Right atrium auricular region (tissue), 2 donors: Measurements from ENCODE around the gene CBLN3. TPM values are rescaled to one million over a fixed set of nuclear protein-coding genes. Genes with fewer than 3 reads are reported as not detected.

Source experiments
- DNase-seq: peaks from one replicate; pipeline ENCODE4 v3.0.0-alpha.2; 2019; ENCODE audit warnings: low spot score
- H3K27ac ChIP-seq, 2 donors: fragments of 200-600 bp; sonication (generic); 1 replicate in 1 of 2; 2 replicates in 1 of 2; pipeline ENCODE4 v1.5.1; 2016 to 2019
- H3K27me3 ChIP-seq, 2 donors: fragments of 200-600 bp; sonication (generic); one replicate each; pipeline versions ENCODE4 v1.5.1 to v1.6.0; 2017 to 2019
- H3K36me3 ChIP-seq: fragments of 200-600 bp; sonication (generic); one replicate; pipeline ENCODE4 v1.5.1; 2016
- H3K4me1 ChIP-seq, 2 donors: fragments of 200-600 bp; sonication (generic); one replicate each; pipeline versions ENCODE4 v1.5.1 to v1.6.0; 2017 to 2019
- H3K4me3 ChIP-seq, 2 donors: fragments of 200-600 bp; sonication (generic); 1 replicate in 1 of 2; 2 replicates in 1 of 2; pipeline ENCODE4 v1.5.1; 2017 to 2019; ENCODE audit warnings: mild to moderate bottlenecking in 1 of 2, moderate library complexity in 1 of 2
- H3K9me3 ChIP-seq, 2 donors: fragments of 200-600 bp; sonication (generic); one replicate each; pipeline ENCODE4 v1.5.1; 2019
- total RNA-seq, 2 donors: library from RNA; depleted of rRNA; stranded (reverse); fragments of >200 nt; gene quantifications; one replicate each; pipeline ENCODE4 v1.1.0, GENCODE V29; 2016
- TF ChIP-seq, protein P1 (sequence below), 2 donors: fragments of 200-600 bp; sonication (generic); IDR thresholded peaks; one replicate each; pipeline ENCODE4 v1.5.1; 2019; ENCODE audit warnings: antibody characterized with exemption in 2 of 2

The CBLN3 gene
- total RNA-seq, 2 donors from 2014 or later, result 0.48 to 1.4 TPM

- H3K27ac ChIP-seq, result peak overlapping the region in 1 of 2 donors; percentile 99
- H3K27me3 ChIP-seq, result no peaks in the 10 kb centered on the region
- no peak for DNase-seq
- peaks cover 54% of the 10 kb centered on the region for H3K36me3 ChIP-seq
- H3K4me3 ChIP-seq, result no peak overlapping the region
- H3K4me1 ChIP-seq, result peaks cover 0 to 51% of the 10 kb centered on the region in 2 donors
- TF ChIP-seq, protein P1, sequence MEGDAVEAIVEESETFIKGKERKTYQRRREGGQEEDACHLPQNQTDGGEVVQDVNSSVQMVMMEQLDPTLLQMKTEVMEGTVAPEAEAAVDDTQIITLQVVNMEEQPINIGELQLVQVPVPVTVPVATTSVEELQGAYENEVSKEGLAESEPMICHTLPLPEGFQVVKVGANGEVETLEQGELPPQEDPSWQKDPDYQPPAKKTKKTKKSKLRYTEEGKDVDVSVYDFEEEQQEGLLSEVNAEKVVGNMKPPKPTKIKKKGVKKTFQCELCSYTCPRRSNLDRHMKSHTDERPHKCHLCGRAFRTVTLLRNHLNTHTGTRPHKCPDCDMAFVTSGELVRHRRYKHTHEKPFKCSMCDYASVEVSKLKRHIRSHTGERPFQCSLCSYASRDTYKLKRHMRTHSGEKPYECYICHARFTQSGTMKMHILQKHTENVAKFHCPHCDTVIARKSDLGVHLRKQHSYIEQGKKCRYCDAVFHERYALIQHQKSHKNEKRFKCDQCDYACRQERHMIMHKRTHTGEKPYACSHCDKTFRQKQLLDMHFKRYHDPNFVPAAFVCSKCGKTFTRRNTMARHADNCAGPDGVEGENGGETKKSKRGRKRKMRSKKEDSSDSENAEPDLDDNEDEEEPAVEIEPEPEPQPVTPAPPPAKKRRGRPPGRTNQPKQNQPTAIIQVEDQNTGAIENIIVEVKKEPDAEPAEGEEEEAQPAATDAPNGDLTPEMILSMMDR (IDR thresholded peaks at IDR 0.05), result no peak
- no peaks in the 10 kb centered on the region for H3K9me3 ChIP-seq
Measured at GRCh38 chr14:24440606-24441399, 11.3 kb upstream of the CBLN3 start.

- Histone ChIP-seq H3K4me1 (peaks cover 0 to 51% of the 10 kb centered on the region in 2 donors), H3K9me3 (no peaks in the 10 kb centered on the region), H3K27ac (peak overlapping the region in 1 of 2 donors; percentile 7), H3K4me3 (no peak overlapping the region), H3K27me3 (no peaks in the 10 kb centered on the region), H3K36me3 (peaks cover 55% of the 10 kb centered on the region)
- TF ChIP-seq, protein P1 (IDR thresholded peaks at IDR 0.05), result no peak
- no peak for DNase-seq
Measured at GRCh38 chr14:24439830-24440605, 10.6 kb upstream of the CBLN3 start.

- Histone ChIP-seq H3K27me3 (no peaks in the 10 kb centered on the region), H3K27ac (no peak overlapping the region), H3K36me3 (peaks cover 55% of the 10 kb centered on the region), H3K4me1 (peaks cover 0 to 51% of the 10 kb centered on the region in 2 donors), H3K9me3 (no peaks in the 10 kb centered on the region), H3K4me3 (no peak overlapping the region)
- no peak for DNase-seq
- TF ChIP-seq, protein P1 (IDR thresholded peaks at IDR 0.05), result no peak
Measured at GRCh38 chr14:24439257-24439656, 9.8 kb upstream of the CBLN3 start.

DNA sequence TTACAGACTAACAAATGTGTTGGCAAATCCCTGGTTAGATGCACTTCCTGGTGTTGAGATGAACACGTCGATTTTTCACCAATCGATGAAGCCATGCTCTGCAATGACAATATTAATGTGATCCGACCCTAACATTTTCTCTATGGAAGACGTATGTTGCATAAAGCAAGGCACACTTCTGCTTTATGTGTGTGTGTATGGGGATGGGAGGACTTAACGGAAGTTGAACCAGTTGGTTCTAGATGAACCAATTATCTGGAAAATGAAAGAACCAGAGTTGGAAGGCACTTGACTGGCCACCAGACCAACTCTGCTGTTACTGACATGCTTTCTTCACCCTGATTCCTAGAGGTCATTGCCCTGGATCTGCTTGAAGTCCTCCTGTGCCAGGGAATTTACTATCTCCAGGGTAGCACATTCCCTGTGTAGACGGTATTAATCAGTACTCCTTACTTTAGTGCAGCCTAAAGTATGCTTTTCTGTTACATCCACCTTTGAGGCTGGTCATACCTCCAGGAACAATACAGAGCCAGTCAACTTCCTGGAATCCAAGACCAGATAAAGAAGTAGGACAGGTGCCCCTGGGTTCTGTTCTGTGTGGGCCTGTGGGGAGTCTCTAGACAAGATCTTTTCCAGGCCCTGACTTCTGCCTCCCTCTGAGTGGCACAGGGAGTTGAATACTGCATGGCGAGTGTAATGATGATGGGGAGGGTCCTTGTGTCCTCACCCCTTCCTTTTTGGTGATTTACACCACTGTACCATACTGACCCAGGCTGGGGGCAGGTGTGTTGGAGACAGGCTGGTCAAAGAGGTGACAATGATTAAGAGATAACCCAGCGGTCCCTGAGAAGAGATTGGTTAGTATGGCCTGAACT lies 9.0 kb upstream of the CBLN3 start:
- TF ChIP-seq, protein P1 (IDR thresholded peaks at IDR 0.05), result no peak
- H3K4me1 ChIP-seq, result peaks cover 0 to 50% of the 10 kb centered on the region in 2 donors
- peak overlapping the region; percentile 22 to 65 for H3K27ac ChIP-seq
- no peak overlapping the region for H3K4me3 ChIP-seq
- H3K9me3 ChIP-seq, result no peaks in the 10 kb centered on the region
- no peaks in the 10 kb centered on the region for H3K27me3 ChIP-seq
- no peak for DNase-seq
- H3K36me3 ChIP-seq, result peaks cover 56% of the 10 kb centered on the region

- no peak for DNase-seq
- H3K27me3 ChIP-seq, result no peaks in the 10 kb centered on the region
- peaks cover 0 to 45% of the 10 kb centered on the region in 2 donors for H3K4me1 ChIP-seq
- H3K9me3 ChIP-seq, result no peaks in the 10 kb centered on the region
- TF ChIP-seq, protein P1 (IDR thresholded peaks at IDR 0.05), result no peak
- H3K4me3 ChIP-seq, result no peak overlapping the region
- H3K36me3 ChIP-seq, result peaks cover 64% of the 10 kb centered on the region
- H3K27ac ChIP-seq, result peak overlapping the region; percentile 65 to 67
Measured at GRCh38 chr14:24437736-24438067, 8.2 kb upstream of the CBLN3 start.
